ENCODE data around the gene SERP1. TPM values are rescaled to one million over a fixed set of nuclear protein-coding genes. Genes with fewer than 3 reads are reported as not detected.

SERP1 gene
- total RNA-seq, 2 donors from 2014 or later = 304 to 473 TPM

GRCh38 chr3:150547045-150547741 lies 897 bp upstream of the SERP1 start:
- DNase-seq (ENCODE audit: low spot score) = no peak
- intact Hi-C loops (cut with DNase I) = loop anchor here (5.0 kb wide), 3 partner anchors 55 to 215 kb away; partner anchors contain the start of genes ERICH6, SELENOT and SIAH2
- Histone ChIP-seq H3K27ac (peak overlapping the region; percentile 95 to 98), H3K9me3 (no peaks in the 10 kb centered on the region), H3K36me3 (peaks cover 0 to 1% of the 10 kb centered on the region in 2 donors), H3K4me1 (replicated peaks) (peaks cover 4% of the 10 kb centered on the region), H3K27me3 (replicated peaks; ENCODE audit: insufficient read depth) (no peaks in the 10 kb centered on the region), H3K4me3 (peak overlapping the region; percentile 84 to 91)
- WGBS = 18% methylated on average over 7 of the region's 7 CpGs
- no peak for TF ChIP-seq POLR2AphosphoS5 (IDR thresholded peaks at IDR 0.05)
- TF ChIP-seq CTCF (IDR thresholded peaks at IDR 0.05) = no peak
- TF ChIP-seq POLR2A (IDR thresholded peaks at IDR 0.05) = no peak

GRCh38 chr3:150545419-150546225 lies 674 bp downstream of the SERP1 start:
- Histone ChIP-seq H3K4me3 (peak overlapping the region; percentile 84 to 91), H3K4me1 (replicated peaks) (peaks cover 4% of the 10 kb centered on the region), H3K27ac (peak overlapping the region; percentile 95 to 98), H3K9me3 (no peaks in the 10 kb centered on the region), H3K27me3 (replicated peaks; ENCODE audit: insufficient read depth) (no peaks in the 10 kb centered on the region), H3K36me3 (no peaks in the 10 kb centered on the region)
- TF ChIP-seq POLR2AphosphoS5 (IDR thresholded peaks at IDR 0.05) (peak; percentile 14), POLR2A (IDR thresholded peaks at IDR 0.05) (peak; percentile 17), CTCF (IDR thresholded peaks at IDR 0.05) (peak in 1 of 4 experiments; percentile 17)
- DNase-seq (ENCODE audit: low spot score) = peak; percentile 19
- under 1% methylated on average over 54 of the region's 54 CpGs for whole genome bisulfite sequencing
- intact Hi-C loops (cut with DNase I) = loop anchor here (2.0 to 5.0 kb wide), 4 partner anchors 57 to 217 kb away; partner anchors contain the start of genes ERICH6, SELENOT and SIAH2

GRCh38 chr3:150544726-150545125 lies 1.6 kb downstream of the SERP1 start:
- H3K9me3 ChIP-seq = no peaks in the 10 kb centered on the region
- intact Hi-C loops (cut with DNase I) = loop anchor here (2.0 to 5.0 kb wide), 4 partner anchors 58 to 218 kb away; partner anchors contain the start of genes ERICH6, SELENOT and SIAH2
- DNase-seq (ENCODE audit: low spot score) = no peak
- H3K27ac ChIP-seq = peak overlapping the region; percentile 95 to 98
- TF ChIP-seq POLR2A (IDR thresholded peaks at IDR 0.05) (no peak), POLR2AphosphoS5 (IDR thresholded peaks at IDR 0.05) (peak; percentile 23), CTCF (IDR thresholded peaks at IDR 0.05) (no peak)
- peaks cover 4% of the 10 kb centered on the region for H3K4me1 ChIP-seq (replicated peaks)
- WGBS = 0% methylated on average over 1 of the region's 1 CpG
- H3K36me3 ChIP-seq = no peaks in the 10 kb centered on the region
- H3K27me3 ChIP-seq (replicated peaks; ENCODE audit: insufficient read depth) = no peaks in the 10 kb centered on the region
- peak overlapping the region; percentile 84 to 91 for H3K4me3 ChIP-seq

- Histone ChIP-seq H3K4me1 (replicated peaks) (peaks cover 8% of the 10 kb centered on the region), H3K9me3 (no peaks in the 10 kb centered on the region), H3K36me3 (no peaks in the 10 kb centered on the region), H3K27ac (peak overlapping the region in 1 of 2 donors; percentile 95), H3K4me3 (peak overlapping the region in 1 of 2 donors; percentile 84), H3K27me3 (replicated peaks; ENCODE audit: insufficient read depth) (no peaks in the 10 kb centered on the region)
- TF ChIP-seq POLR2A (IDR thresholded peaks at IDR 0.05) = no peak
- no peak for TF ChIP-seq POLR2AphosphoS5 (IDR thresholded peaks at IDR 0.05)
- no peak for TF ChIP-seq CTCF (IDR thresholded peaks at IDR 0.05)
- intact Hi-C loops (cut with DNase I) = loop anchor here (2.0 kb wide), 1 partner anchor 133 kb away; no protein-coding TSS in a partner anchor
- DNase-seq (ENCODE audit: low spot score) = no peak
Measured at GRCh38 chr3:150544041-150544440, 2.3 kb downstream of the SERP1 start.

Measured in prostate gland (tissue), 2 donors.